ENCODE measurements around the gene ZNF100.
"Not testable (repeated sequence)": the region's sequence is repeated elsewhere in the genome, so short reads cannot be mapped to it uniquely, and the experiment has no call there.

The ZNF100 gene

DNA sequence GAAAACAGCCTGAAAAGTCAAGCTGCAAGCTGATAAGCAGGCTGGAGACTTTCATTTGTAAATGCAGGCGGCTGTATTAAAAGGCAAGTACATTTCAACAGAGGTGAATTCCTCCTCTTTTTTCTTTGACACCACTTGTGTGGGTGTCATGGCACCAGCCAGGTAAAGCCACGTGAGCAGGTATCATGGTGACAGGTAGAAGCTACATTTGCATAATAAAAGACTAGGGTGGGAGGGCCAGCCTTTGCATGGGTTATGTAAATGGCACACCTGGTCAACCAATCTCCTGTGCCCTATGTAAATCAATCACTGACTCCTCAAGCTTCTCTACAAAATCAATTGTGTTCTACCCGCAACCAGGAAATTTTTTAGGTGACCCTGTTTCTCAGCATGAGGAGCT is 68.2 kb downstream of the ZNF100 start:
- no peak for DNase-seq

DNA sequence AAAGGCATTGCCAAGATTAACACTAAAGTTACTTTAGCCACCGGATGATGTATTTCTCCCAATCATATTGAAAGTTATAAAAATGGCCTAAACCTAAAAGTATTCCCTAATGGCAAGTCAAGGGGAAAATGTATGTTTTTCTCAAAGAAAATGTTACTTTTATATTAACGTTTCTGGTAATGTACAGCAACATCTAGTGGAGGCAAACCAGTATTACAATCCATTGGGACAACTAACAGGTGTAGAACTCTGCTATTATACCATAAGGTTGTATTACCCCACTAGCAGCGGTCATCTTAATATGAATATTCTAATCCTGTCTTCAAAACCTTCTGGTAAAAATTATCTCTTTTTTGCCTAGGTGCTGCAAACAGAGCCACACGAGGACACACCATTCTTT is 69.2 kb downstream of the ZNF100 start:
- no peak for DNase-seq

DNA sequence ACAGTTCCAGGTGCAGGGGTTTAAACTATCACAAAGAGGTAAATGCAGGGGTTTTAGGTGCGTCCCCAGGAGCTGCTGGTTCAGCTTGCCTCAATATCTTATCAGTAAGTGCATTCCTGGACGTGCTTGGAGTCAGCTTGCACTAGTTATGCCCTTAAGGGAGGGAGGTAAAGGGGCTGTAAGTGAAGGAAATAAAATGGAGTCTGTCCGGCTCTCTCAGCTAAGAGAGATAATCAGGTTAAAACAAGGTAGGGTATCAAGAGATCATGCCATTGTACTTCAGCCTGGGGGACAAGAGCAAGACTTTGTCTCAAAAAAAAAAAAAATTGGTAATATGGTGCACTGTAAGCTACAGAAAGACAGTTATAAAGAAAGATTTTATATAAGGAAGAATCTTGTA is 69.7 kb downstream of the ZNF100 start:
- no peak for DNase-seq

GRCh38 chr19:21694171-21694906 is 73.0 kb downstream of the ZNF100 start:
- no peak for DNase-seq

GRCh38 chr19:21693399-21693798 is 74.0 kb downstream of the ZNF100 start:
- no peak for DNase-seq

GRCh38 chr19:21691661-21692060 is 75.7 kb downstream of the ZNF100 start:
- no peak for DNase-seq

- DNase-seq: no peak
Observed at GRCh38 chr19:21688464-21688863, 78.9 kb downstream of the ZNF100 start.

- no peak for DNase-seq
Observed at GRCh38 chr19:21680671-21681070, 86.7 kb downstream of the ZNF100 start.

- no peak for DNase-seq
Observed at GRCh38 chr19:21680026-21680425, 87.4 kb downstream of the ZNF100 start.

GRCh38 chr19:21677696-21678418 is 89.5 kb downstream of the ZNF100 start:
- no peak for DNase-seq

- no peak for DNase-seq
Observed at GRCh38 chr19:21674454-21674853, 92.9 kb downstream of the ZNF100 start.

GRCh38 chr19:21673479-21673878 is 93.9 kb downstream of the ZNF100 start:
- not testable (repeated sequence) for DNase-seq
